GM19099 (cell line): ENCODE measurements around the gene TMEM165.
A peak's percentile ranks its signal among the peaks of the same experiment; 100 is the strongest.

Experiments
- POLR2A ChIP-seq: IDR thresholded peaks from 3 replicates; pipeline ENCODE4 v1.6.1; 2011; ENCODE audit warnings: low read depth; ENCODE audit not compliant: insufficient read length; ENCODE audit errors: extremely low read depth

The TMEM165 gene

GRCh38 chr4:55395529-55396307 is at the start of gene TMEM165:
TMEM165 (plus strand) TSS chr4:55395957; CDS start chr4:55396190, 233 bp downstream.
- TF ChIP-seq POLR2A = peak; percentile 95

DNA sequence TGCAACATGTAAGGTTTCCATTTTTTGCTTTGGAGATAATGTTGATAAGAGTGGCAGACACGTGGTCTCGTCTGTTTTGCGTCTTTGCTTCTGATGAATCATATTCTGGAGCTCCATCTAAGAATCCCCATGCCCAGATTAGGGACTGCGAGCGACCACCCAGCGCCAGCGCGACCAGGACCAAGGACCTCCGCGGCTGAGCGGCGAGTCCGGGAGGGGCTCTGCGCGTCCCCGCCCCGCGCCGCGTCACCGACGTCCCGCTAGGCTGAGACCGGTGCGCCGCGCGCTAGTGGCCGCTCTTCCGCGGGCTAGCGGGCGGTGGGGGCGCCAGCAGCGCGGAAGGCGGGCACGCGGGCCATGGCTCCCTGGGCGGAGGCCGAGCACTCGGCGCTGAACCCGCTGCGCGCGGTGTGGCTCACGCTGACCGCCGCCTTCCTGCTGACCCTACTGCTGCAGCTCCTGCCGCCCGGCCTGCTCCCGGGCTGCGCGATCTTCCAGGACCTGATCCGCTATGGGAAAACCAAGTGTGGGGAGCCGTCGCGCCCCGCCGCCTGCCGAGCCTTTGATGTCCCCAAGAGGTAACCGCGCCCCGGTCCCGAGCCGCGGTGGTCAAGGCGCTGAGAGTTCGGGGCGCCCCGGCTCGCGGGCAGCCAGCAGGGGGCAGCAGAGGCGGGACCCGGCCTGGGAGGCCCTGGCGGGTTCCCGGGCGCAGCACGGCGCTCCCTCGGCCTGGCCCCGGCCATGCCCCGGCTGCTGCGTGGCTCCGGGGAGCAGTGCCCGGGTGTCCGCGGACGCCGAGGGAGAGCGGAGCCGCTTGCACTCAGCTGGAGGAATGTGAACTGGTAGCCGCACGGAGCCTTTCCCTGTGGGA is 49.5 kb upstream of the TMEM165 start, which contains the start of gene SRD5A3:
Gene SRD5A3, plus strand, starts transcription at position 263 of the 871 bp plus-strand sequence. Its CDS starts 95 bp downstream, at position 358.
- TF ChIP-seq POLR2A = peak; percentile 75

- no peak for TF ChIP-seq POLR2A
Measured at GRCh38 chr4:55346851-55347255, 48.9 kb upstream of the TMEM165 start.

GRCh38 chr4:55347610-55348228 is 48.0 kb upstream of the TMEM165 start:
- no peak for TF ChIP-seq POLR2A

- no peak for TF ChIP-seq POLR2A
Measured at GRCh38 chr4:55348466-55348865, 47.3 kb upstream of the TMEM165 start.

- no peak for TF ChIP-seq POLR2A
Measured at GRCh38 chr4:55351824-55352223, 43.9 kb upstream of the TMEM165 start.

- TF ChIP-seq POLR2A = no peak
Measured at GRCh38 chr4:55352726-55353125, 43.0 kb upstream of the TMEM165 start.

DNA sequence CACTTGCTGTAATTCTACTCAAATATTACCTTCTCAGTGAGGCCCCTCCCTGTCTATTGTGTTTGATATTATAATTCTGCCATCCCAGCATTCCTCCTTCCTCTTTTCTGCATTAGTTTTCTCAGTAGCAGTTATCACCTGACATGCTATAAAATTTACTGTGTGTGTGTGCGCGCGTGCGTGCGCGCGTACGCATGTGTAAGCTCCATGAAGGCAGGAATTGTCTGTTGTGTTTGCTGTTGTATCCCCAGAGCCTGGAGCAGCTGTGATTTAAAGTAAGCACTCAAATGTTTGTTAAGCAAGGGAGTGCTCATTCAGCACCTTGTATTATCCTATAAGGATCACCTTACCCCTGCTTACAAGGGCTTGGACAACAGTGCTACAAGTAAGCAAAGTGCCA is 41.1 kb upstream of the TMEM165 start:
- no peak for TF ChIP-seq POLR2A

GRCh38 chr4:55355555-55355954 is 40.2 kb upstream of the TMEM165 start:
- no peak for TF ChIP-seq POLR2A

DNA sequence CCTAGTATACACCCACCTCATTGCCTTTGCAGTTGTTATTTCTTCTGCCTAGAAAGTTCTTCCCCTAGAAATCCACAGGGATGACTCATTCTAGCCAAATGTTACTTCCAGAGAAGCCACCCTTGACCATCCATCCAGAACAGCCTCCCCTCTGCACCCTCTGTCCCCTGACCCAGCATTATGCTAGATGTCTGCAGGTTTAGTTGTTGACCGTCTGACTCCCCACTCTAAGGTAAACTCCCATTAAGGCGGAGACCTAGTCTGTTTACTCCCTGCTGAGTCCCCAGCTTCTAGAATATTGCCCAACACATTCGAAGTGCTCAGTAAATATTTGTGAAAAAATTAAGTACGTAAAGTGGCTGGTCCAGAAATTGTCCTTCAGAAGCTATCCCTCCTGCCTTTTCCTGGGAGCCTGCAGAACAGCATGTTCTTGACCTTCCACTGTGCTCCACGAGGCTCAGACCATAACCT is 38.7 kb upstream of the TMEM165 start:
- TF ChIP-seq POLR2A = no peak

DNA sequence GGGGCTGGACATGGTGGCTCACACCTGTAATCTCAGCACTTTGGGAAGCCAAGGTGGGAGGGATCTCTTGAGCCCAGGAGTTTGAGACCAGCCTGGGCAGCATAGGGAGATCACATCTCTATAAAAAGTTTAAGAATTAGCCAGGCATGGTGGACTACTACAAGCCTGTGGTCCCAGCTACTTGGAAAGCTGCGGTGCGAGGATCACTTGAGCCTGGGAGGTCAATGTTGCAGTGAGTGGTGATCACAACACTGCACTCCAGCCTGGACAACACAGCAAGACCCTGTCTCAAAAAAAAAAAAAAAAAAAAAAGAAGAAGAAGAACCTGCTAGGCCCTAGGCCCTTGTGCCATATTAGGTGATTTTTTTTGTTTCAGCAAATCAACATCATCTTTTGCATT is 37.5 kb upstream of the TMEM165 start:
- TF ChIP-seq POLR2A = no peak

DNA sequence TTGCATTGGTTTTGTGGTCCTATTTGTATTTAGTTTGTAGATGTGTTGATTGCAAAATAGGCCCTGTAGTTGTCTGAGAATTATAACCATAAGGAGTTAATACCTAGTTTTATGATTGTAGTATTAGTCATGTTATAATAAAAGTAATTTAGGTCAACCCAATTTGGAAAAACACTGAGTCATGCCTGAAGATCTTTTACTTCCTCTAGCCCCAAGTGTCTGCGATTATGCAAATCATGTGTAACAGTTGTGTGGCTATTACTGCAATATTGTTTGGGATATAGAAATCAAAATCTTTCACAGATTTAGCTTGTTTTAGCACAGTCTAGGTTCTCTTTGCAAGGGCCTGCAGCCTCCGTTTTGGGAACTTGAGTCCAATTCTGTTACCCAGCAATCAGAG is 37.1 kb upstream of the TMEM165 start:
- no peak for TF ChIP-seq POLR2A

DNA sequence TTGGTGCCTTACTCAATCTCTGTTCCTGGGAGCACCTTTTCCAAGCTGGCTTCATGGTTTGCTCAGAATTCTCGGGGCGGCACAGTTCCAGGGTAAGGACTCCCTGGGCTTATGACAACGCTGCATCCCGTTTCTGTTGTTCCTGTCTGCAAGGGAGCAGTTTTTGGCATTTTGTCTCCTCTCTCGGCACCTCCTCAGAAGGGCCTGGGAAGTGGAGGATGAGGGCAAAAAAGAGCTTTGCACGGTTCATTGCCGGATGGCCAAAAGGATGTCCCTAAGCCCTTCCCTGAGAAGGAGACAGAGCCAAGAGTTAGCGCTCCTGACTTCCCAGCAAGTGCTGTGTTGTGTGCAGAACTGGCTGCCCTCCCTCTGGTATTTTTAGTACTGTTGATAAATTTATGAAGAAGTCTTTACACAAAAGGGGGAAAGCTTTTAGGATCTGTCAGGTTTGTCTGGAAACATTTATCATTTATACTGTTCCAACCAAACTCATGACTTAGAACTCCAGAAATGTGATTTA is 36.3 kb upstream of the TMEM165 start:
- TF ChIP-seq POLR2A = no peak

DNA sequence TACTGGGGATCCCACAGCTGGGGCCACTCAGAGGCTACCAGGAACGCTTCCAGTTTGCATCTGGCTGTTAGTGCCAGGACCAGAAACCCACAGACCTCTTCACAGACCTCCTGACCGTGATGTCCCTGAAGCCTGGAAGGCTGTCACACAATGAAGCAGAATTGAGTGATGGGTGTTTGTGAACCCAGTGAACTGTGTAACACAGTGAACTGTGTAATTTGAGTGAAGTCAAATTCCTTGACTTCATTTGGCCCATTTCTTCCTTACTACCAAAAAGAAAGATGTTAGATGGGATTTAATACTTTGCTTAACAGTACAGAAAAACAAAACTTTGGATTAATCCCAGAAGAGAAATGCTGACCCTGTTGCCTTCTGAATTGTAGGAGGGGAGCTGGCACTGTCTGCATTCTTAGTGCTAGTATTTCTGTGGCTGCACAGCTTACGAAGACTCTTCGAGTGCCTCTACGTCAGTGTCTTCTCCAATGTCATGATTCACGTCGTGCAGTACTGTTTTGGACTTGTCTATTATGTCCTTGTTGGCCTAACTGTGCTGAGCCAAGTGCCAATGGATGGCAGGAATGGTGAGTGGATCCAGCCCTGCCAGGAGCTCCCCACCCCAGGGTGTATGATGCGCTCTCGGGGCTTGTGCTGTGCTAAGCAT is 31.9 kb upstream of the TMEM165 start:
- TF ChIP-seq POLR2A = no peak
